T-helper 22 cell (primary cell): ENCODE data around the gene KLRG1.

Experiments
- DNase-seq: peaks from one replicate; pipeline ENCODE4 v3.0.0-alpha.2; 2020; ENCODE audit warnings: low read depth

Gene KLRG1

DNA sequence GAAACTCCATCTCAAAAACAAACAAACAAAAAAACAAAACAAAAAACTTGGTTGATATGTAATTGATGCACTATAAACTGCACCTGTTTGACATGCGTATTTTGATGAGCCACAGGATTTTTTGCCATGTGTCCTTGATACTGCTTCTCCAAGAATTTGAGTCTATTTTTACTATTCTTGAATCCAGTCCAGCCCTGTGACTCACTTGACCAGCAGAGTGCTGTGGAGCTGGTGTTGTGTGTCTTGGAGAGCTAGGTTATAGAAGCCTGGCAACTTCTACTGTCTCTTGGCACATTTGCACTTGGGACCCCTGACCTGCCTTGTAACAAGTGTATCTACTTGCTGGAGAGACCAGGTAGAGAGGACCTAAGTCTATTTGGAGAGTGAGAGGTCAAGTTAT lies 52.0 kb downstream of the KLRG1 start:
- DNase-seq, result no peak

DNA sequence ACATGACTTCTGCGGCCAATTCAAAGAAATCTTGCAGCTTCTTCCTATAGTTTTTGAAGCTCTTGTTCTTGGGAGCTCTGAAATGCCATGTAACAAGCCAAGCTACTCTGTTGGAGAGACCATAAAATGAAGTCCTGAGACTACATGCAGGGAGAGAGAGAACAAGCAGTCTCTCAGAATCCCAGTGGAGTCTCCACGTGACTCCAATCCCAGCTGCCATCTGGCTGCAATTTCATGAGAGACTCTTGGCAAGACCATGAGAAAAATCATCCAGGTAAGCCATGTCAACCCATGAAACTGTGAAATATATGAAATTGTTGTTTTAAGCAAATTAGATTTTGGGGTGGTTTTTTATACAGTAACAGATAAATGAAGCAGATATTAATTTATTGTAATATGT lies 54.4 kb downstream of the KLRG1 start:
- no peak for DNase-seq

DNA sequence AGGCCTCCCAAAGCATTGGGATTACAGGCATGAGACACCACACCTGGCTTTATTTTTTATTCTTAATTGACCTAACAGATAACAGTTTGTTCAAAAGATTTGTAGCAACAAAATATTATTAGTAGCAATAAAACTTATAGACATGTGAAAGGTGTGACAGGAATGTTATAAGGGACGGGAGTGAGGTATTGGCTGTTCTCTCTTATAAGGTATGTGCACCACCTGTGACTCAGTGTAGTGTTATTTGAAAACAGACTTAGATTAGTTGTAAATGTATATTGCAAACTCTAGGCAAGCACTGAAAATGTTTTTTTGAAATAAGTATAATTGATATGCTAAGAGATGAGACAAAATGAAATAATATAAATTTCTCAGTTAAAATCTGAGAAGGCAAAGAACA lies 57.8 kb downstream of the KLRG1 start:
- no peak for DNase-seq

DNA sequence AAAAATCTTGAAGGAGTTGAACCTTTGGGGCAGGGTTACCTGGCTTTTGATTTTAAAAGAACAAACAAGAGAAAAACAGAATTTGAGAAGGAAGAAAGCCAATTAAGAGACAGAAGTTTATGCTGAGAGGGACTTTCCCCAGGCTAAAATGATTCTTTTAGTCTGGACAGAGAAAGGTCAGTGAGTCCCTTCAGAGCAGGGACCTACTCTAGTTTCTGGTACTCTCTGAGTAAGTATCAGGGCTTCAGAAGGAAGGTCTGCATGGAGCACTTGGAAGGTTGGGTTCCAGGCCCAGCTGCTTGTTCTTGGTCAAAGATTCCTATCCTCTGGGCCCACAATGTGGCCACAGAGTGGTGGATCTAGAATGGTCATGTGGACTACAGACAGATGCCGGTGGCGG lies 59.6 kb downstream of the KLRG1 start:
- DNase-seq, result no peak

DNA sequence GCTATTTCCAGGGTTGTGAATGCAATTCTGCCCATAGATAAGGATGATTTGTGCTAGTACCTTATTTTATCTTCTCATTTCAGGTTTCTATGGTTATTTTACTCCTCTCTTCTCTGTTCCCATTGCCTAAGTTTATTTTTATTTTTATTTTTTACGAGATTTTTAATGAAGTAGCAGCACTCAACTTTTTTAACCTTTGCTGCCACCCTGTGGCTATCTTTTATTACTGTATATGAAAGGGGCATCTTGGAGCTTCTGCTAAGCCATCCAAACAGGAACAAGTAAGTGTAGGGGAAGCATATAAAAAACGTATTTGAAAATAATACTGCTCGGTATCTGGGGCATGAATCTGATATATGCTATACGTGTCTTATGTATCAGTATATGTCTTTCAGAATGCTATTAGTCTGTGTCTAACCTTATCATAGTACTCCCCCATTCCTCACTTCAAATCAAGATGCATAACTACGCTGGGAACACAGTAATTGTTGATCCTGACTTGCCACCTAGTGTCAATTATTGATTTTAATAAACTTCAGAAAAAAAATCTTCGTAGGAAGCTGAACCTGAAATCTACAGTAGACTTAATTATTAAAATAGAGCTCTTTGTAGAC lies 60.3 kb downstream of the KLRG1 start:
- no peak for DNase-seq

DNA sequence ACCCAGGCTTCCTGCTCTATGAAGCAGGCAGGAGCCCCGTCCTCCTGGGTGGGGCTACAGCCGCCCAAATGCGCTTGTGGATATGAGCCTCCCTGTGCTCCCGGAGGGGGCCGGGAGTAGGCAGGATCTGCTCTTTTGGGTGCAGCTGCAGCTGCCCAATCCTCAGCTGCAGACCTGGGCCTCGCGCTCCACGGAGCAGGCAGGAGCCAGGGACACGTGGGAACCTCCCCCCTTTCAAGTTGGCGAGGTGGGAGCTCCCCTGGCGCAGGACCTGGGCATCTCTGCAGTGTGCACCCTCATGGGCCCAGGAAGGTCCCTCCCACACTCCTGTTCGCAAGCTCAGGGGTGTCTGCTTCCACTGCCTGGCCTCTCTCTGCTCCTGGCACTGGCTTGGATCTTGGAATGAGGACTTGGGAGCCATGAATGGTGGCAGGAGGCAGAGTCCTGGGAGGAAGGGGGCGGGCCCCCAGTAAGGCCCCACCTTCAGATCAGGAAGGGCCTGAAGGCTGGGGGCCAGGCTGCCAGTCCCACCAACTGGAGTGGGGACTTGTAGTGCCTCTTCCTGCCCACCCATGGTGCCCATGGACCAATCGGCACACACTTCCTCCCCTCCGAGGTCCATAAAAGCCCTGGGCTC lies 61.3 kb downstream of the KLRG1 start:
- DNase-seq, result no peak

DNA sequence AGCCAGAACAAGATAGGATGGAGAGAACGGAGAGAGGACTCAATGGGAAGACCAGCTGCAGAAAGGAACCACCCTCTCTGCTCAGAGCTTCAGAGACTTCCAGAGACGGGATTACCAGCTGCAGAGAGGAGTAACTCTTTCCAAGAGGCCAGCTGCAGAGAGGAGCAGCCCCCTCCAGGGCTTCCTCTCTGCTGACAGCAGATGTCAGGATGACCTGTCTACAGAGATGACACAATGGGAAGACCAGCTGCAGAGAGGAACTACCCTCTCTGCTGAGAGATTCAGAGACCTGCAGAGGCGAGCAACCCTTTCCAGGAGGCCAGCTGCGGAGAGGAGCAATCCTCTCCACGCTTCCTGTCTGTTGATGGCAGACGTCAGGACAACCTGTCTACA lies 61.8 kb downstream of the KLRG1 start:
- no peak for DNase-seq

DNA sequence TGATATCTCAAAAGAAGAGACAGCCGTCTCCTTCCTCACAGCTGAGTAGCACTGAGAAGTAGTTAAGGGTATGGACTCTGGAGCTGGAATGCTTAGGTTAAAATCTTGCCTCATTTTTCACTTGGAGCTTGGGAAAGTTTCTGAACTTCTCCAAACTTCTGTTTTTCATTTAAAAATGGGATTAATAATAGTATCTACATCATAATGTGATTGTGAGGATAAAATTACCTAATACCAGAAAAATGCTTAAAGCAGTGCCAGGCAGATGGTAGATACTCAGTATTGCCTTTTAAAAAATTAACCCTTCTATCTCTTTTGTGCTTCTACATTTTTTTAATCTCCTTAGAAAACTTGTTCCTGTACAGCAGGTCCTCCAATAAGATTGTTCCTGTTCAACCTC lies 63.3 kb downstream of the KLRG1 start:
- DNase-seq, result no peak
